Activated naive CD8-positive, alpha-beta T cell (primary cell): ENCODE results near the gene GRM7.

ENCODE experiments used
- H3K27ac Mint-ChIP-seq: one replicate; pipeline ENCODE4 v1.8.0; 2021; ENCODE audit warnings: mixed read lengths
- H3K27me3 Mint-ChIP-seq: one replicate; pipeline ENCODE4 v1.8.0; 2021; ENCODE audit warnings: mixed read lengths
- H3K36me3 Mint-ChIP-seq: one replicate; pipeline ENCODE4 v1.8.0; 2021; ENCODE audit warnings: mixed read lengths
- H3K4me1 Mint-ChIP-seq: one replicate; pipeline ENCODE4 v1.8.0; 2021; ENCODE audit warnings: low read depth, mixed read lengths
- H3K4me3 Mint-ChIP-seq: one replicate; pipeline ENCODE4 v1.8.0; 2021; ENCODE audit warnings: mild to moderate bottlenecking, mixed read lengths
- H3K9me3 Mint-ChIP-seq: one replicate; pipeline ENCODE4 v1.8.0; 2021; ENCODE audit warnings: low read depth, mixed read lengths

GRM7 gene

GRCh38 chr3:7659079-7659478, 798.2 kb downstream of the GRM7 start:
- no peak overlapping the region for H3K4me3 Mint-ChIP-seq
- H3K27ac Mint-ChIP-seq, result no peak overlapping the region
- H3K36me3 Mint-ChIP-seq, result no peaks in the 10 kb centered on the region
- H3K9me3 Mint-ChIP-seq, result no peaks in the 10 kb centered on the region
- H3K4me1 Mint-ChIP-seq, result no peaks in the 10 kb centered on the region
- peaks cover 3% of the 10 kb centered on the region for H3K27me3 Mint-ChIP-seq

- no peaks in the 10 kb centered on the region for H3K27me3 Mint-ChIP-seq
- no peaks in the 10 kb centered on the region for H3K9me3 Mint-ChIP-seq
- H3K27ac Mint-ChIP-seq, result no peak overlapping the region
- no peaks in the 10 kb centered on the region for H3K4me1 Mint-ChIP-seq
- no peak overlapping the region for H3K4me3 Mint-ChIP-seq
- H3K36me3 Mint-ChIP-seq, result no peaks in the 10 kb centered on the region
Measured at GRCh38 chr3:7663771-7664170, 802.9 kb downstream of the GRM7 start.

DNA sequence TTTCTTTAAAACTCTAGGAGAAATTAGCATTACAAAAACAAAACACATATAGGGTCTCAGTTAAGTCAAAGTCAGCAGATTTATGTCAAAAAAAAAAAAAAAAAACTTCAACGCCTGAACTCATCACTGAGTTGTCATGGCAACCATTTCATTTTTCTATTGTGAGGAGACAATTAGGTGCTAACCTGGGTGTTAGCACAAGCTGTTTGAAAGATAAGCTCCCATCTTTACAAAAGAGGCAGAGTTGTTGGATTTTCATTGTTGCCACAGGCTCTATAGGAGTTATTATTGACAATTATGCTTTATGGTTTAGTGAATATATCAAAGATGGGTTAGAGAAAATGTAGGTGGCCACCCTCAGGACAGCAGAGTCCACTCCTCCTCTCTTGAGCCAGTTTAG, 806.9 kb downstream of the GRM7 start:
- no peaks in the 10 kb centered on the region for H3K9me3 Mint-ChIP-seq
- no peaks in the 10 kb centered on the region for H3K27me3 Mint-ChIP-seq
- H3K27ac Mint-ChIP-seq, result no peak overlapping the region
- H3K4me1 Mint-ChIP-seq, result no peaks in the 10 kb centered on the region
- H3K36me3 Mint-ChIP-seq, result no peaks in the 10 kb centered on the region
- no peak overlapping the region for H3K4me3 Mint-ChIP-seq

GRCh38 chr3:7669641-7670040, 808.7 kb downstream of the GRM7 start:
- H3K9me3 Mint-ChIP-seq, result no peaks in the 10 kb centered on the region
- no peaks in the 10 kb centered on the region for H3K4me1 Mint-ChIP-seq
- no peaks in the 10 kb centered on the region for H3K36me3 Mint-ChIP-seq
- no peak overlapping the region for H3K27ac Mint-ChIP-seq
- peaks cover 1% of the 10 kb centered on the region for H3K27me3 Mint-ChIP-seq
- no peak overlapping the region for H3K4me3 Mint-ChIP-seq

DNA sequence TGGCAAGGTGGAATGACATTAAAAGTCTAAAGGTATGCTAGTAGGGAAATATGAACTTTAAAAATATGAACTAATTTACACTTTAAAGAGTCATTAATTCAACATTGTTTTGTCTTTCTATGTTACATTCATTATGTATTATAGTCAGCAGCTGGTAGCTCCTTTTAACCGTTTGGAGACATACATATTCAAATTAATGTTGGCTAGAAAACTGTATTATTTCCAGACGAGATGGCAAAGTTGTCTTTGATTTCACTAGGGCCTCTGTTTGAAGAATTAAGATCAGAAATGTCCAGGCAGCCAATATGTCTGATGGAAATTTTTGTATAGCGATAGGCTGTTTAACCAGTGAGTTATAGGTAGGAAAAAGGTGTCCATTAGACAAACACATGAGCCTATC, 817.6 kb downstream of the GRM7 start:
- Mint-ChIP-seq H3K4me3 (no peak overlapping the region), H3K27ac (no peak overlapping the region), H3K9me3 (no peaks in the 10 kb centered on the region), H3K27me3 (peaks cover 1% of the 10 kb centered on the region), H3K36me3 (no peaks in the 10 kb centered on the region), H3K4me1 (no peaks in the 10 kb centered on the region)

GRCh38 chr3:7682822-7683229, 821.9 kb downstream of the GRM7 start:
- H3K4me3 Mint-ChIP-seq, result no peak overlapping the region
- peaks cover 10% of the 10 kb centered on the region for H3K9me3 Mint-ChIP-seq
- H3K27ac Mint-ChIP-seq, result no peak overlapping the region
- no peaks in the 10 kb centered on the region for H3K4me1 Mint-ChIP-seq
- no peaks in the 10 kb centered on the region for H3K36me3 Mint-ChIP-seq
- H3K27me3 Mint-ChIP-seq, result no peaks in the 10 kb centered on the region

DNA sequence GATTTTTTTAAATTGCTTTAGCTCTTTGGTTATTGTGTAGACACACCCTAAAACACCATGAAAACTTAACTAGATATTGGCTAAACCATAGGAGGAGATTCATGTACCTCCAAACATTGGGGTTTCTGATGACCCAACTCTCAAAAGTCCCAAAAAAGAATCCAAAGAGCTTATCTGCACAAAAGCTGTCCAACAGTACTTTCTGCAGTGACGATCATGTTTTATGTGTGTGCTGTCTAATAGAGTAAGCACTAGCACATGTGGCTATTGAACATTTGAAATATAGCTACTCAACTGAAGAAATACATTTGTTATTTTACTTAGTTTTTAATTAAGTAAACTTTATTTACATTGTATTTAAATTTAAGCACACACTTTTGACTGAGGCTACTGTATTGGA, 822.5 kb downstream of the GRM7 start:
- H3K36me3 Mint-ChIP-seq, result no peaks in the 10 kb centered on the region
- H3K4me1 Mint-ChIP-seq, result no peaks in the 10 kb centered on the region
- peaks cover 11% of the 10 kb centered on the region for H3K9me3 Mint-ChIP-seq
- no peak overlapping the region for H3K4me3 Mint-ChIP-seq
- H3K27me3 Mint-ChIP-seq, result no peaks in the 10 kb centered on the region
- no peak overlapping the region for H3K27ac Mint-ChIP-seq

DNA sequence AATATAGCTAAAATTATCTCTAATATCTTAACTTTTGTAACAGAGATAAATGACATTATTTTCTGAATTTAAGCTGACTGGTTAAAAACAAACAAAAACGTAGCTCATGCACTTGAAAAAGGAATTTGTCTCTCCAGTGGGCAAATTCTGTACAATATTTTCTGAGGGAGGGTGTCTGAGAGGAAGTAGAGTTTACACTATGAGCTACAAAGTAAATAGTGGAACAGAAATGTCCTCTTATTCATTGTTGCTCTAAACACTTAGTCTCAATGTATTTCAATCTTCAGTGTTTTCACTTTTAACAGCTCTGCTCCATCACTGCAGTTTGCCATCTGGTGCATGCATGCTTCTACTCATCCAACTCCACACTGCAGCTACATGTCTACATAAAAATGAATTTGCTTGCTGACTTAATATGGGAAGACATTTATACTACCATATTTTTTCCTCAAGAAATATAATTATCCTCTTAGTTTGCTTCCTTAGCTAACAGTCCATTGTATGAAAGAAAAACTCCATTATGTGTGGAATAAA, 823.3 kb downstream of the GRM7 start:
- H3K36me3 Mint-ChIP-seq, result no peaks in the 10 kb centered on the region
- H3K4me3 Mint-ChIP-seq, result no peak overlapping the region
- peaks cover 11% of the 10 kb centered on the region for H3K9me3 Mint-ChIP-seq
- no peaks in the 10 kb centered on the region for H3K4me1 Mint-ChIP-seq
- H3K27me3 Mint-ChIP-seq, result no peaks in the 10 kb centered on the region
- H3K27ac Mint-ChIP-seq, result no peak overlapping the region

- Mint-ChIP-seq H3K4me3 (no peak overlapping the region), H3K36me3 (no peaks in the 10 kb centered on the region), H3K9me3 (peaks cover 15% of the 10 kb centered on the region), H3K4me1 (no peaks in the 10 kb centered on the region), H3K27ac (no peak overlapping the region), H3K27me3 (no peaks in the 10 kb centered on the region)
Measured at GRCh38 chr3:7687428-7688147, 826.7 kb downstream of the GRM7 start.

GRCh38 chr3:7692866-7693265, 832.0 kb downstream of the GRM7 start:
- H3K27ac Mint-ChIP-seq, result no peak overlapping the region

GRCh38 chr3:7693976-7694375, 833.1 kb downstream of the GRM7 start:
- Mint-ChIP-seq H3K27me3 (no peaks in the 10 kb centered on the region), H3K27ac (no peak overlapping the region), H3K36me3 (no peaks in the 10 kb centered on the region), H3K4me3 (no peak overlapping the region), H3K9me3 (peaks cover 4% of the 10 kb centered on the region), H3K4me1 (no peaks in the 10 kb centered on the region)

More at GRCh38 chr3:7692866-7693265, 832.0 kb downstream of the GRM7 start:
- Mint-ChIP-seq H3K4me1 (no peaks in the 10 kb centered on the region), H3K27me3 (no peaks in the 10 kb centered on the region), H3K4me3 (no peak overlapping the region), H3K36me3 (no peaks in the 10 kb centered on the region), H3K9me3 (peaks cover 4% of the 10 kb centered on the region)

- no peaks in the 10 kb centered on the region for H3K27me3 Mint-ChIP-seq
- H3K27ac Mint-ChIP-seq, result no peak overlapping the region
- no peaks in the 10 kb centered on the region for H3K36me3 Mint-ChIP-seq
- no peak overlapping the region for H3K4me3 Mint-ChIP-seq
- peaks cover 4% of the 10 kb centered on the region for H3K9me3 Mint-ChIP-seq
- no peaks in the 10 kb centered on the region for H3K4me1 Mint-ChIP-seq
Measured at GRCh38 chr3:7695049-7695448, 834.1 kb downstream of the GRM7 start.

DNA sequence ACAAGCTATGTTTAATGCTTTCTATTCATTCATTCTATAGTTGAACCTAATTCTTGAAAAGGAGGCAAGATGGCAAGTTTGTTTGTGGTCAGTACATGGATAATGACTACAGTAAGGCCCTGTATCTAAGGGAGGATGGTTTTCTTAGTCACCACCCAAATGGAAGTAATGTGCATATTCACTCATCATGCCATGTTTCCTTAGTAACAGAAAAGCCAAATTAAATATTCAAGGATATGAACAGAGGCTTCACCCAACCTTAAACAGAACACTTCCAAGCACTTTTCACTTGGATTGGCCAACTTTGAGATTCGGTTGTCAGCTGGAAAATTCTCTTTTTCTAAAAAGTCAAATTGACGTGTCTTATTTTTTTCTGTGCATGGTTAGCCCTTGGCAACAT, 835.4 kb downstream of the GRM7 start:
- Mint-ChIP-seq H3K4me1 (no peaks in the 10 kb centered on the region), H3K27me3 (no peaks in the 10 kb centered on the region), H3K9me3 (no peaks in the 10 kb centered on the region), H3K27ac (no peak overlapping the region), H3K4me3 (no peak overlapping the region), H3K36me3 (no peaks in the 10 kb centered on the region)

DNA sequence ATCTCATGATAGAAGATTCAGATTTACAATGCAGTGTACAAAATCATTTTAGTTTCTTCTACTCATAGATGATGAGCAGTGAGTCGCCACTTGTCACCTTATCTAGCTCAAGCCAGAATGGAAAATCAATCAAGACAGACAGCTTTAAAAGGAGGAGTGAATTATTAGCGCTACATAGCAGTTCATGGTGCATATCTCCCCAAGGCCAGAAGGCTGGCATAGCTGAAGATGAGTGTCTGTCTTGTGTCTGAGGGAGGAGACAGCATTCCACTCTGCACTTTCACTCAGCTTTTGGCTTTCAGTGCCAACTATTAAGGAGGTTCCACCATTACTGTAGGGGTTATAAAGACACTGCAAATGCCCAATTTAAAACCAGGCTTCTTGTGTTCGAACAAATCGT, 836.6 kb downstream of the GRM7 start:
- no peaks in the 10 kb centered on the region for H3K27me3 Mint-ChIP-seq
- H3K4me3 Mint-ChIP-seq, result no peak overlapping the region
- H3K9me3 Mint-ChIP-seq, result no peaks in the 10 kb centered on the region
- H3K36me3 Mint-ChIP-seq, result no peaks in the 10 kb centered on the region
- no peaks in the 10 kb centered on the region for H3K4me1 Mint-ChIP-seq
- no peak overlapping the region for H3K27ac Mint-ChIP-seq

DNA sequence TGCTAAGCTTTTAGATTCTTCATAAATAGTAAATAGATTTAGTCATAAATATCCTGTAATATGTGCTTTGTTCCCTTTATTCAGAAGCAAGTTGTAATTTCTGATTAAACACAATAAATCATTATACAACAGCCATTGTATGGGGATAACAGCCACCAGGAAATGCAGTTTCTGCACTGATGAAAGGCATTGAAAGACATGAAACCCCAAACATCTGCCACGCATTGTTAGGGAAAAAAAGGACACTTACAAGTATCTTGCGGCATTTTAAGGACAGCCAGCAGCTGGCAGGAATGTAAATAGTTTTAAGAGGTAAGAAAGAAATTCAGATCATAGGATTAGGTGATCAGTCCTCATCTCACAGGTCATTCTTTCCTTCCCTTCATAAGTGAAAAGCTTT, 839.6 kb downstream of the GRM7 start:
- no peaks in the 10 kb centered on the region for H3K9me3 Mint-ChIP-seq
- H3K27ac Mint-ChIP-seq, result no peak overlapping the region
- no peak overlapping the region for H3K4me3 Mint-ChIP-seq
- no peaks in the 10 kb centered on the region for H3K27me3 Mint-ChIP-seq
- no peaks in the 10 kb centered on the region for H3K36me3 Mint-ChIP-seq
- H3K4me1 Mint-ChIP-seq, result no peaks in the 10 kb centered on the region

- H3K36me3 Mint-ChIP-seq, result no peaks in the 10 kb centered on the region
- H3K9me3 Mint-ChIP-seq, result no peaks in the 10 kb centered on the region
- no peak overlapping the region for H3K4me3 Mint-ChIP-seq
- no peaks in the 10 kb centered on the region for H3K27me3 Mint-ChIP-seq
- H3K4me1 Mint-ChIP-seq, result no peaks in the 10 kb centered on the region
- H3K27ac Mint-ChIP-seq, result no peak overlapping the region
Measured at GRCh38 chr3:7700977-7701376, 840.1 kb downstream of the GRM7 start.
